HG02642 (cell line): Measurements from ENCODE around the gene NAALADL2.
"Not testable (repeated sequence)": the region's sequence is repeated elsewhere in the genome, so short reads cannot be mapped to it uniquely, and the experiment has no call there.

Source experiments
- ATAC-seq: cut with Tn5 transposase; IDR thresholded peaks from one replicate; pipeline ENCODE4 v1.9.1; 2021; ENCODE audit warnings: mild to moderate bottlenecking; ENCODE audit not compliant: unreplicated experiment, poor library complexity

The NAALADL2 gene

DNA sequence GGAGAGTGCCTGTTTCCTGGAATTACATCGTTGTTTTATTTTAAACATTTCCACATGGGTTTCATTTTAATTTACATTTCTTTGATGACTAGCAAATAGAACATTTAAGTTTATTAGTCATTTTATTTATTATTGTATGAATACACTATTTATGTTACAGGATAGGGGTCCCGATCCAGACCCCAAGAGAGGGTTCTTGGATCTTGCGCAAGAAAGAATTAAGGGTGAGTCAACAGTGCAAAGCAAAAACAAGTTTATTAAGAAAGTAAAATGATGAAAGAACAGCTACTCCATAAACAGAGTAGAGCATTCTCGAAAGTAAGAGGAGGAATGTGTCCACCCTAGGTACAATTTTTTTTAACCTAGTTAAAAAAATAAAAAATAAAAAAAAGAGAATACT, 539.5 kb downstream of the NAALADL2 start:
- no peak for ATAC-seq

GRCh38 chr3:175399156-175399840, 540.2 kb downstream of the NAALADL2 start:
- ATAC-seq, result no peak

DNA sequence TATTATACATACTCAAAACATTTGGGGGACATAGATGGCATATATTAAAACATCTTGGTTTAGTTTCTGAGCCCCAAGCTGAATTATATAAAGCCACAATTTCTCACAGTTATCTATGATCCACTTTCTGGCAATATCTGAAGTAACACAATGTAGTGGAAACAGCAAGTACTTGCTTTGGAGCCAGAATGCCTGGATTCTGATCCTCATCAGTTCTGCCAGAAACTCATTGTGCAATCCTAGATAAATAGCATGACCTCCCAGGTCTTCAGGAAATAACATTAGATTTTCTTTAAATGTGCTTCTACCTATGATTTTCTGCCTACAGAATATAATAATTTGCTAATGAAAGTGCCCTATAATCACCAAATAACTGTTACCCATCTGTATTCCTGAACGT, 544.9 kb downstream of the NAALADL2 start:
- ATAC-seq, result no peak

- no peak for ATAC-seq
Measured at GRCh38 chr3:175404621-175405020, 545.5 kb downstream of the NAALADL2 start.

- no peak for ATAC-seq
Measured at GRCh38 chr3:175410251-175410650, 551.1 kb downstream of the NAALADL2 start.

DNA sequence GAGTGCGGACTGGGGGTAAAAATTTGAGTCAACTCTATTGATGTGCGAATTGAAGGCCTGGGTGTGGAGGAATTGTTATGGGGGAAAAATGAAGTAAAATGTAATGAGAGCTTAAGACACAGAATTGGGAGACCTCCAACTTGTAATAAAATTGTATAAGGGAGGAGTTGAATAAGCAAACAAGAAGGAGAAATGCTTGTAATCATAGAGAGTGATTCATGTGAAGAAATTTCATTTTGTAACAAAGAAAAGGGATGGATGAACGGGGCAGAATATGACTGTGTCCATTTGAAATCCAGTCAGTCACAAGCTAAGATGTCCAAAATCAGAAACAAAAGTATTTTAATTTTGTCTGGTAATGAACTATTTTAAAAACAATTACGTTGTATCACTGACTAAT, 552.3 kb downstream of the NAALADL2 start:
- ATAC-seq, result no peak

DNA sequence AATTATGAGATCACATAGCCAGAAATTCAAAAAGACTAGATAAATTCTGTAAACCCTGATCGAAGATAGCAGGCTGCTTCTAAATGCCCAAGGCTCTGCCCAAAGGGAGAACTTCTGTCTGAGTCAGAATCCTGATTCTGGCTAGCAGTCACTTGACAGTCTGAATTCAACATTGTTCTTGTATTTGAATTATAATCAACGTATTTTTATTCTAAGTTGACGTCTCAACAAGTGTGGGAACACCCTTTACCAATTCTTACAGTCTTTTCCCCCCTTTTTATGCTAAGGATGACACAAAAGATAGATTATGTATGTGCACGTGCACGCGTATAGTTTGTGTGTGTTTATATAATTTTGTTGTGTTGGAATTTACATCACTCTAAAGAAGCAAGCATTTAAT, 552.8 kb downstream of the NAALADL2 start:
- no peak for ATAC-seq

- ATAC-seq, result no peak
Measured at GRCh38 chr3:175413926-175414325, 554.8 kb downstream of the NAALADL2 start.

DNA sequence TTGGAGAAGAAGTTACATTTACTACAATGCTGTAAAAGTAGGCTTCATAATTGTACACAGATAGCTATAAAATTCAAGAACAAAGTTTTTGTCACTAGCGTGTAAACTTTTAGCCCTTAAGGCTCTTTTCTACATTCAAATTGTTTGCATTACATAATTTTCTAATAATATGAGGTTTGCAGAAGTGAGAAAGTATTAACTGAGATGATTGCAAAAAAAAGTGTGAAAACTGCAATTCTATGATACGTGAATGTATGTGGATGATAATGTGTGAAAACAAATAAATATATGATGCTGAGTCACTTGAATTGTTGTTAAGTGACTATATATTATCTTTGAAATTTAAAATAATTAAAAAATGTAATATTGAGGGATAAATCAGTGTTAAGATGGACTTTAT, 557.5 kb downstream of the NAALADL2 start:
- no peak for ATAC-seq

DNA sequence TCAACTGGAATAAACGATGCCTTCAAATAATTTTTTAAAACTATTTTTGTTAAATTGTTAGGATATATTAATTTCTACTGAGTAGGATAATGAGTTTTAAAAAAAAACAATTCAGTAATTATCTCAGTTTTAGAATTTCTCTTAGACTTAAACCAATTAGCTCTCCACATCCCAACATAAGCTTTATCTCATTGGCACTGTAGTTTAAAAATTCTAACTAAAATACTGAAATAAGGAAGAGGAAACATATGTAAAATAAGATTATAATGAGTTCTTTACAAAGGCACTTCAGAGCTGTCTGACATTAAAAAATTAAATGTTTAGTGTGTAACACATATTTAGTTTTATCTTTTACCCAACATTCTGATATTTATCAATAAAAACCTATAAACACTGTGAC, 558.3 kb downstream of the NAALADL2 start:
- no peak for ATAC-seq

GRCh38 chr3:175421902-175422301, 562.8 kb downstream of the NAALADL2 start:
- ATAC-seq, result no peak

- no peak for ATAC-seq
Measured at GRCh38 chr3:175422744-175423143, 563.6 kb downstream of the NAALADL2 start.

DNA sequence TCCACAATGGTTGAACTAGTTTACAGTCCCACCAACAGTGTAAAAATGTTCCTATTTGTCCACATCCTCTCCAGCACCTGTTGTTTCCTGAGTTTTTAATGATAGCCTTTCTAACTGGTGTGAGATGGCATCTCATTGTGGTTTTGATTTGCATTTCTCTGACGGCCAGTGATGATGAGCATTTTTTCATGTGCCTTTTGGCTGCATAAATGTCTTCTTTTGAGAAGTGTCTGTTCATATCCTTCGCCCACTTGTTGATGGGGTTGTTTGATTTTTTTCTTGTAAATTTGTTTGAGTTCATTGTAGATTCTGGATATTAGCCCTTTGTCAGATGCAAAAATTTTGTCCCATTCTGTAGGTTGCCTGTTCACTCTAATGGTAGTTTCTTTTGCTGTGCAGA, 564.7 kb downstream of the NAALADL2 start:
- not testable (repeated sequence) for ATAC-seq

DNA sequence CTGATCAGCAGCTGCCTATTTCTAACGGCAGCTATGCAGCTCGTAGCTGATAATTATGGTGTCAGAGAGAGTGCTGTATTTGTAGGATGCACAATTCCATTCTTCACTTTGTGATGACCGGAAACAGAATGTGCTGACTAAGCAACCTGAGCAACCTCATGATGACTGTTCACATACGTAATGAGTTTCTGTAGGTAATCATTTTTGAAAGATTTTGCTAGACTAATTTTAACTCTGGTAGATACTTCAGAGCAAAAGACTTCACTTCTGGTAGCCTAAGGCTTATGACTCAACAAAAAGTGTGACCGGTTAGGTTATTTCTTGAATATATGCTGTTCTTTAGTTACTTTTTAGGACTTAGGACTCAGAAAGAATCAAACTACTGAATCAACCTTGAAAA, 567.7 kb downstream of the NAALADL2 start:
- no peak for ATAC-seq

DNA sequence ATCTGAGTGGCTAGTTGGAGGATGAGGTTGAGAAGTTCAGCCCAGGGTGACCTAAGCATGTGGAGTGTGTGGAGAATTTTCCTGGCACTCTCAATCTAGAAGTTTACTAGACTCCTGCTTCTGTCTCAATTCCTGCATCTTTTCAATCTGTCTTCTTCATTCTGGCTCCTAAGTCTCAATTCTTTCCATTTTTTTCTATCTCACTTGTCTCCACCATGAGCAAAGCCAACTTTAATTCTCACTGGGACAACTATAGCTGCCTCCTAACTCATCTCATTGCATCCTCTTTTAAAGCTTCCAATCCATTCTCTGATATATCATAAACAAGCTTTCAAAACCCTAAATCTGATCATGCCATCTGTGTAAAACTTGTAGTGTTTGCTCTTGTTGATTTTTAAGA, 569.3 kb downstream of the NAALADL2 start:
- no peak for ATAC-seq

GRCh38 chr3:175430983-175431773, 572.0 kb downstream of the NAALADL2 start:
- no peak for ATAC-seq

DNA sequence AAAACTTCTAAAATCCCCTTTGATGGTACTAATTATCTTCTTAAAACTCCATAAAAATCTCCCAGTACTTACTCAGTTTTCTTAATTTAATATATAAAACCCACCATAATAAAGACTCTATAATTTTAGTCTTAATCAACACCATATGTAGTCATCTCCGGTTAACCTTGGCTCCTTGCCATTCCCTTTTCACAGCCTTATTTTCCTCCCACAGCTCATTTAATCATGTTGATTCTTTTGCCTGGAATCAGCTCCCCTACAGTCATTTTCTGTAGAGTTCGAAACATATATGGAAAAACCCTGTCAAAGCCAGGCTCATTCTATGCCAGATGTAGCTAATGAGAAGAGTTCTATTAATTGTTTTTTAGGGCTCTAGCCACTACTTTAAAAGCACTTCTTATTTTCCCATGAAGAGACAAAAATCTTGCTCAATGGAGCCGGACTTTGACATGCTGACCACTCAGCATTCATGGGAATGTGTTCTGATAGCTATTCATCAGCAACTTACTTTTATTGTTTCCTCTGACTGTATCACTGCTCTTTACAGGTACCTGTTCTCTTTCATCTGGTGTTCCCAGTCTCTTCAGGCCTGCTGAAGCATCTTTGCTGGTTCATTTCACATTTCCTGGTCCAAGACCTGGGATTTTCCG, 573.4 kb downstream of the NAALADL2 start:
- ATAC-seq, result no peak

DNA sequence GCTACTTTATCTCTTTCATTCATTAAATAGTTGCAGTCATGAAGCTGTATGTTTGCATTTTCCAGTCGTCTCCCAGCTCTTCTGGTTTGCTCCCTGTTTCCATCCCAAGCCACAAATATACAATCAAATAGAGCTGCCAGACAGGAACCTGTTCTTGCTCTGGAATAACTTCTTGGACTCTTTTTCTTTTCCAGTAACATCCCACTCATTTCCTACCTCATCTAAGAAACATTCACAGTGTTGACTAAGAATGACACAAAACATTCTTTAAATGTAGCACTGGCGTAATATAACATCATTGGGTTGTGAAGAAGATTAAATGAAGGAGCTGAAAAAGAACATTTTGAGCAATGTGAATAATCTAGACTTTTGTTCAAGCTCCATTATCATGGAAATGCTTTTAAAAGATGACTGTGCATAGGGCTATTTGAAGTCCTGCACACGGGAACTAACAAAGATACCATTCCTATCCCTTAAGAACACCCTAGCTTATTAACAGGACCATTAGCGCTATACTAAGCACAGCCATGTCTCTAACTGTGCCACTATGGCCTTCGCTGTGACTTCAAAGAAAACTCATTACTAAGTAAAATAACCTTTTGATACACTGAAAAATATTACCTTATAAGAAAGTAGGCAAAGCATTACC, 574.0 kb downstream of the NAALADL2 start:
- no peak for ATAC-seq

DNA sequence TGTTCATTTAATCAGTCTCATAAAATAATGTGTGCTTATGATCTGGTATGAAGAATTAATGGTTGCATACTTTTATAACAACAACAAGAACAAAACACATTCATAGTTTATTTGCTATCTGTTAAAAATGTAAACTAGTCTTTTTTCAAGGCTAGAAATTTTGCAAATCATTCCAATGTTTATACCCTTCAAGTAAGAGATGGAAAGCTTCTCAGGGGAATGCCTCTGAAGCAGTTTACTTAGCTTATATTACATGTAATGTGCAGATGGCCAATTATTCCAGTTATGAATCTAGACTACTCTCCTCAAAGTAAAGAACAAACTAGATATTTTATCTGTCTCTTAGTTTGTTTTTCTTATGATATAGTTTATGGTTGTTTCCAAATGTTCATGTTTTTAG, 575.4 kb downstream of the NAALADL2 start:
- ATAC-seq, result no peak

DNA sequence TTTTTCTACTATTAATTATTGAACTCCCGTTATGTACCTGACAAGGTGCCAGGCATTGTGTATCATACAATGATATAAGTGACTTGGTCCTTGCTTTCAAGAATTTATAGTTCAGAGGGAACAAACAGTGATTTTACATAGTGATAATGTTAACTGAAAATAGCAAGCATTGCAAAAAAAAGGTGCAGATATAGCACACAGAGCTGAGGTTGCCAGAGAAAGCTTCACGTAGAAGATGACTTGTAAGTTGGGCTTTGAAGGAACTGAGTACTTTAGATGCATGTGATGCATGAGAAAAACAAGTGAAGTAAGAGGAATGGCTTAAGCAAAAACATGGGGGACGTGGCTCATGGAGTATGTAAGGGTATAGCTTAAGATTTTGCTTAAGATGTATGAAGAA, 584.5 kb downstream of the NAALADL2 start:
- no peak for ATAC-seq

- ATAC-seq, result no peak
Measured at GRCh38 chr3:175445741-175446140, 586.6 kb downstream of the NAALADL2 start.
